GM19238 (cell line): ENCODE results near the gene ZFYVE21.
"Not testable (repeated sequence)": the region's sequence is repeated elsewhere in the genome, so short reads cannot be mapped to it uniquely, and the experiment has no call there.

Experiments
- DNase-seq: peaks from one replicate; pipeline ENCODE4 v3.0.0; 2011; ENCODE audit warnings: low spot score; ENCODE audit not compliant: insufficient read length

ZFYVE21 gene

DNA sequence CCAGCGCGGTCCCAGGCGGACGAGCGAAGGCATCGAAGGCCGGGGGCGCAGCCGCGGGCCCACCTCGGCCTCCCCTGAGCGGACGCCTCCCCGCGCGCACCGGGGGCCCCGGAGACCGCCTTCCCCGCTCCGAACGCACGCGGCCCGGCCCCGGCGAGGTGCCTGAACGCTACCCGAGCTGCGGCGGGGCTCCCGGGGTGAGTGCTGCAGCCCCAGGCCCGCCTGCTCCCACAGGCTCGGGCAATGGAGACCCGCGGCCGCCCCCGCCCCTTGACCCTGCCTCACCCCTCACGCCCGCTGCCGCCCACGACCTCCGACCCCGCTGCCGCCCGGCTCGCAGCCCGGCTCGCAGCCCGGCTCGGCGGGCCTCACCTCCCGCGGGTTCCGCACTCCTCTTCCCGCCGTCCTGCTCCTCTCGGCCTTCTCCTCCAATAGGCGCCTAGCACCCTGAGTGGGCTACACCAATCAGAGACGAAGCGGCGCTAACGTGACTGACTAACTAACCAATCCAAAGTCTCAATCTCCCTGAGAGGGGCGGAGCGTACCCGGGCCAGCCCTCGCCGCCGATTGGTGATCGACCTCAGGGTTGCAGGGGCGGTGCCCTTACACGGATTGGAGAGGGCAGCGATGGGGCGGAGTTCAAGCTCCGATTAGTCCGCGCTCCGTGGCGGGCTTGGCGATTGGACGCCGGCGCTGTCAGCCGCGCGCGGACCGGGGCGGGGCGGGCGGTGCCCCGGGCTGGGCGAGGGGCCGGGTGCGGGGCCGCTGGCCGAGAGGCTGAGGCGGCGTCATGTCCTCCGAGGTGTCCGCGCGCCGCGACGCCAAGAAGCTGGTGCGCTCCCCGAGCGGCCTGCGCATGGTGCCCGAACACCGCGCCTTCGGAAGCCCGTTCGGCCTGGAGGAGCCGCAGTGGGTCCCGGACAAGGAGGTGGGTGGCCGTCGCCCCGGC is at the start of gene ZFYVE21, which contains the start of gene XRCC3:
Gene ZFYVE21 (plus strand): TSS at position 759 of the 949 bp plus-strand sequence. CDS start 32 bp downstream, at position 791.
Gene XRCC3 (minus strand): TSS at position 400 of the 949 bp plus-strand sequence. CDS start 4,364 bp downstream, outside the sequence.
- peak; percentile 100 for DNase-seq

DNA sequence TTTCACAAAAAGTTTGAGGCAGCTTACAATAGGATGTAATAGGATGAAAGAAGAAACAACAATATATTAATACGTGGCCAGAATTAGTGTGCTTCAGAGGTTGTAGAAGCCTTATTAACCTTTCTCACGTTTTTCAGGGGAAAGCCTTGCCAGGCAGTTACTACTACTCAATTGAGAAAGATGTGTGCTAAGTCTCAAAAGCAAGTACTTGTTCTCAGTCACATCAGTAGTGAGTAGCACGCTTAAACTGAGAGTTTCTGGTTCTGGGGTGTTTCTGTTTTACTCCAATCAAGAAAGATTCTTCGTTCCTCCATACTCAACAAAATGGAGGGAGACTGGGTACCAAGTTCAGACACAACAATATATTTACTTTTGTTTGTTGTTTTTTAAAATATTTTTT is 47.9 kb upstream of the ZFYVE21 start:
- DNase-seq: no peak

GRCh38 chr14:103668117-103668516 is 47.5 kb upstream of the ZFYVE21 start:
- DNase-seq: no peak

DNA sequence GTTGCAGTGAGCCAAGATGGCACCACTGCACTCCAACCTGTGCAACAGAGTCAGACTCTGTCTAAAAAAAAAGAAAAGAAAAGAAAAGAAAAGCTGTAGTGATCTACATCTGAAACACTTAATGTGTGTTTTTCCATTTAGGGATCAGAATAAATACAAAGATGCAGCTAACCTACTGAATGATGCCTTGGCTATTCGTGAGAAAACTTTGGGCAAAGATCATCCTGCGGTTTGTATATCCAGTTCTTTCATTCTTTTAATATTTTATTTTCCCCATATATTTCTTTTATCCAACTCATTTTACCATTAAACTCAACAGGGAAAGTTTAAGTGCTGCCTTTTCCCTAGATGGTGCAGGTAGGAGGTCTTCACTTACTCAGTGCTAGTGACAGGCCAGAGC is 46.2 kb upstream of the ZFYVE21 start:
- DNase-seq: no peak

DNA sequence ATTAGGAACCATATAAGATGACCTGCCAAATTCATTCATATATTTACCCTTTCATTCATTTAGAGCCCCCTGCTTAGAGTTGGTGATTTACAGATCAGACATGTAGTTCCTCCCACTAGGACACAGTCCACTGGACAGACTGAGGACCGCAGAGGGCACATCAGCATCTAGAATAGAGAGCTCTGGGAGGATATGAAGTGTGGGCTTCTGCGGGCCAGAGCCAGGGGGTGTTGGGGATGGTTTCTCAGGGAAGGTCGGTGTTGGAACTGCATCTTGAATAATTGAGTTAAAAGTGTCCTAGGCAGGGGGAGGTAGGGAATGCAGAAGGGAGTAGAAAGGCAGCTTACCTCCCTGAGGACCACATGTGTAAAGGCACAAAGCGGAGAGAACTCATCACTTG is 43.7 kb upstream of the ZFYVE21 start:
- no peak for DNase-seq

- no peak for DNase-seq
These were observed 39.7 kb upstream of the ZFYVE21 start for GRCh38 chr14:103675957-103676356.

DNA sequence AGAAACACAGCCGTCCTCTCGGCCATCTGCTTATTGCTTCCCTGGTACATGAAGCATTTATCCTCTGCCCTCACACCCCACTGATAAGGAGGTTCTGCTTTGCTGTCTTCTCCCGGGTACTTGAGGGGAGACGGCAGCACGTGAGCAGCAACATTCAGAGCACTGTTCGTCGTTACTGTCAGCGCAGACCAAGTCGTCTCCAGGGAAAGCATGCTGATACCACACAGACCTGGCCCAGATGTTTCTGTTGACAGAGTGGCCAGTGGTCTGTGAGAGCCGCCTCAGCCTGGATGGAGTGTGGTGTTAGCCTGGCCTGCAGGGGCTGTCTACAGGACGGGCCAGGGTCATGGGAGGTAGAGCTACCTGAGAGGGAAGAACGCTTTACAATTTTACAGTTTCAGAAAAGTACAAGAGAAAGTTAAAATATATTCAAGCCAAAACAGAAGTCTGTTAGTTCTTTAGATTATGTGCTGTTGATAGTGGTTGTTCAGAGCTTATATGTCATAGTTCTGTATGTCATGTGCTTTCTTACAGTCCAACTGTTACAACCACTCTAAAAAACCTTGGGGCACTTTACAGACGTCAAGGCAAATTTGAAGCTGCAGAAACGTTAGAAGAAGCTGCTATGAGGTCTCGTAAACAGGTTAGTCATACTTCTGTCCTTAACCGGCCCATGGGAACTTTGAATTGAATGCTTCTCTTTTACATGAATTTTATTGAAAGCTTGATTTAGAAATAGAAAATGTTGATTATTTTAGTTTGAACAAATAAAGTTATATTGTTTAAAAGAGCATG is 38.5 kb upstream of the ZFYVE21 start:
- DNase-seq: no peak

DNA sequence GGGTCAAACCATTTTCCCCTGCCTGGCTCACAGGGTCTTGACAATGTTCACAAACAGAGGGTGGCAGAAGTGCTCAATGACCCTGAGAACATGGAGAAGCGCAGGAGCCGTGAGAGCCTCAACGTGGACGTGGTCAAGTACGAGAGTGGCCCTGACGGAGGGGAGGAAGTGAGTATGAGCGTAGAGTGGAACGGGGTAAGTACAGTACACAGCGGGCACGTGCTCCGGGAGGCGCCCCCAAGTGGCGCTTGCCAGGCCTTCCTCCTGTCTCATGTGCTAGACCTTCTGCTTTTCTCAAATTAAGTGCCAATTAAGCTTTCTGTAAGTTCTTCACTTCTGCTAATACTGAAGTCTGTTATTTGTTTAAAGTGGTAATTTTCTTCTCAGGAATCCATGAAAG is 36.3 kb upstream of the ZFYVE21 start:
- DNase-seq: peak; percentile 74

DNA sequence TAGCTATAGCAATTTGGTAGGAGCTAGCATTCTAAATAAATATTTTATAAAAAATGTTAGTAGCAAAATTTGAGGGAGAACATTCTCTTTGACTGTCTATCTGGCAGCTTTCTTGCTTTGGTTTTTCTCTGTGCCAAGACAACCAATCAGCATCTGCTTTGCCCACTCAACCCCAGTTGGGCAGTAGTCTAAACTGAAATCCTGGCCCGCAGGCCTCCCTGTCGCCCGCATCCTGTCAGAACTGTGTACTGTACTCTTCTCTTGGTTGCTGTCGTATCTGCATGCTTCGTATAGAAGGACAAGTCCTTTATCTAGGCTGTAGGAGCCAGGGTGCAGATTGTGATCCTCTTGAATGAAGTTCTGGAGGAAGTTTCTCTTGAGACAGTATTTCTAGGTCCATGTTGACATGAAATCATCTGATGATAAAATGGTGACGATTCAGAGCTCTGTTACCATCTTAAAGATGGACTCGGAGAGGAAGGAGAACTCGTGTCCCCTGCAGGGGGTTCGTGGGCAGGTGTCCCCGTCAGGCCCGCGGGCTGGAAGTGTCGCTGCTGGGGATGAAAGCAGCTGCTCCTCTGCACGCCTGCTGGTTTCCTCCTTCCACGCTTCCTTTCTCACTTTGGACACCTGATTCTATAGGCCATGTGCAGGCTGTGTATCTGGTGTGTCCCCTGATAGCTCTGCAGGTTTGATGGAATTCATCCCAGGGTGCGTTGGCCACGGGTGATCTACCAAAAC is 34.9 kb upstream of the ZFYVE21 start:
- DNase-seq: no peak

DNA sequence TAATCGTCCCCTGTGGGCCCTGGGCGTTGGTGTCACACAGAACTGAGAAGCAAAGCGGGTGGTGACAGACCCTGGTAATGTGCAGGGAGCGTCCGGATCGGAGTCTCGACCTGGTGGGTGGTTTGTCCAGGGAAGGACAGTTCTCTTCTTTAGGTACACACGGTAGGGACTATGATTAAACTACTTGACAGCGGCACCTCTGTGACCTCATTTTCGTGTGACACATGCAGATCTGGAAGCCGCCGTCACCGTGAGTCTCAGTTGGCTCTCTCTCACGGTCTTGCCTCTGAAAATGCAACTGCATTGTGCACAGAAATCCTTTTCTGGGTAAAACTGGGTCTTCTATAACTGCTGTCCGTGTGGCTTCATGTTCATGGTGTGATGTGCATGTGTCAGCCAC is 32.5 kb upstream of the ZFYVE21 start:
- DNase-seq: no peak

DNA sequence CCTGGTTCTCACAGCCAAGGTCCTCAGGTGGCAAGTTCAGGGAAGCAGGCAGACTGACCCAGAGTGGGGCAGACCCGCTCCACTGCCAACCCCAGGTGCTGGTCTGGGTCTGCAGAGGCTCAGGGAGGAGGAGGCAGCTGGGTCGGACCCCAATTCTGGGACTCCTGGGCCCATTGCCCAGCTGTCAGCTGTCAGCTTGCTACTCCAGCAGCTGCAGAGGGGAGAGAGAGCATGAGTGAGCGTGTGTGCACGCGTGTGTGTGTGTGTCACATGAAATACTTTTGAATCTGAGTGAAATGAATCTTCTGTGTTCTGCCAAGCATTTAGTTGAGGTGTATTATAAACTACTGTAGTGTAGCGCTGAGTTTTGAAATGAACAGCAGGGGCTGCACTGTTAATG is 31.1 kb upstream of the ZFYVE21 start:
- DNase-seq: no peak

- no peak for DNase-seq
These were observed 30.7 kb upstream of the ZFYVE21 start for GRCh38 chr14:103684871-103685270.

DNA sequence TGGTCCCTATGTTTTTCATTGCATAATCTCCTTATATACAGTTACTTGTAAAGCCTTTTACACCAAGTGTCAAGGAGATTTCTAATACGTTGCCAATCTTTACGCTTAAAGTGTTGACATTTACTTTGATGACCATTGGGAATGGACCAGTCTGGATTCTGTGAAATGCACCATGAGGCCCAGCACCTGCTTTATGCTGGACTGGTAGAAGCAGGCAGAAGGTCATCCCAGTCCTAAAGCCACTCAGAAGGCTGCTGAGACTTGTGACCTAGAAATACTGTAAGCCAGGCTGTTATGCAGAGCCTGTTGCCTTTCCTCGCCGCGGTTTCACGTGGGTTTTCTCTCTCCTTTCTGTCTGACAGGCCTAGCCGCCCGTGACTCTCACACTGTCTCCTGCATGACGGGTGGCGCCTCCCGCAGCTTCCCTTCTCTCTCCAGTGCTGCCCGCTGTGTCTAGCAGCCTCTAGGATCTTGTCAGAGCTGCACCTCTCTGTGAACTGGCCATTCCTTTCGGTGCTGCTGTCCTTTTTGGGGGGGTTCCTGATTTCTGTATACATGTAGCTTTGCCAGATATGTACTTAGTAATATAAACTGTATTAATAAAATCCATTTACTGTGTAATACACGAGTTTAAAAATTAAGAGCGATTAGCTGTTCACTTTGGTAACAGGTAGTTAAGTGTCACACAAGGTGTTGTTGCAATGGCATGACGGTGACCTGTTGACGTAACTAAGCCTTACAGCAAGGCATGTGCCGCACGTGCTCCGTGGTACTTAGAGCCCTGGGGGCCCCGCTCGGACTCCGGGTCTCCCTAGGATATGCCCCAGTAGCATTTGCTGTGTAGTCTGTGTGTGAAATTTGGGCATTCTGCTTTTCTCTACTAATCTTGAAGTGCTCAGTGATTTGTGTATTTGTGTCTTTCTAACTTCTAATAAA is 30.1 kb upstream of the ZFYVE21 start:
- no peak for DNase-seq

- DNase-seq: no peak
These were observed 28.7 kb upstream of the ZFYVE21 start for GRCh38 chr14:103686831-103687485.

- DNase-seq: no peak
These were observed 27.9 kb upstream of the ZFYVE21 start for GRCh38 chr14:103687712-103688111.

GRCh38 chr14:103688441-103688840 is 27.2 kb upstream of the ZFYVE21 start:
- DNase-seq: no peak

DNA sequence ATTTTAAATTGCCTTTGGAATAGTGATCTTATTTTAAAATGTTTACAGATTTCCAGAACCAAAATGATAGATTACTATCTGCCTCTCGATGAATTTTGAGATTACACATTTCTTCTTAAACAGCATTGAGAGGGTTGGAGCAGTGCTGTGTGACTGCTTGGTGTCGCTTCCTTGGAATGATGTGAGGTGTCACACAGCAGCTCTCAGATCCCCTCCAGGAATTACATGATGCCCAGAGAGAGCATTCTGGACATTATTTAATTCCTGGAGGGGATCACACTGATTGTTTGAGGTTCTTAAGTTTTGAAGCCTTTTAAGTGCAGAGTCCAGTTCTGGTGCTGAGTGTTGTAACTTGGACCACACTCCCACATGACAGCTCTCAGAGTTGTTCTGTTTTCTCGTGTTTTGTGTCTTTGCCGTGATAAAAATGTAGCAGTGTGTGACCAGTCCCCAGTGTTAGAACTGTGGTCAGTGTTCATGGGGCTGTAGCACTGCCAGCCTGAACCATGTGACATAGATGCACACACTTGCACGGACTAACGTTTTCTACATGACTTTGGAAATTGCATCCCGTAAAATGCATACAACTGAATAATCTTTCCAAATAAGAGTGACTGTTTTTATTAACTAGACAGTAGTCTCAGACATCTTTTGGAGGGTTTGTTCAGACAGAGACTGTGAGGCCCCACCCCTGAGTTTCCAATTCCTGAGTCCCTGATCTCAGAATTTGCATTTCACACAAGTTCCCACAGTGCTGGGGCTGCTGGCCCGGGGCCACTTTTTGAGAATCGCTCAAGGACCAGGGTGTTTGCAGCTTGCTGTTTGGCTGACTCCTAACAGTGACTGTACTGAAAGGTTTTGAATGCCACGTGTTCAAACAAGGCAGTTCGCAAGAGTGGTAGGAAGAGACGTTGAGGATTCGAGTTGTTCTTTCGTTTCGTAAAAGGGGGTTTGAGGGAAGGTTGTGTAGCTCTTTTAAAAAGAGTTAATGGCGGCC is 26.4 kb upstream of the ZFYVE21 start:
- peak; percentile 67 for DNase-seq

DNA sequence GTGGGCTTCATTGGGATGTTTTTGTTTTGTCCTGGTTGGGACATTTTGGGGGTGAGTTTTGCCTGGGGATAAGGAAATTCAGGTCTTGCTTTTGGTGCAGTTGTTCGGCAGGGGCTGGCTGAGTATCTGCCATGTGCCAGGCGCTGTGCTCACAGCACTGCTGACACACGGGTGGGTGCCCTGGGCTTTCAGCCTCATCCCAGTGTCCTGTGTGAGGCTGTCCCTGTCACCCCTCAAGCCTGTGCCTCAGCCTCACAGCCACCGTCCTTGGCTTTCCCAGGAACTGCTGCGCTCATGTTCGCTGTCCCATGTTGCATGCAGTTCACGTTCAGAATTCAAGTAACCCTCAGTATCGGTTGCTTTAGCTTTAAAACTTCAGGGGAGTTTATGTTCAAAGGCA is 25.3 kb upstream of the ZFYVE21 start:
- no peak for DNase-seq

DNA sequence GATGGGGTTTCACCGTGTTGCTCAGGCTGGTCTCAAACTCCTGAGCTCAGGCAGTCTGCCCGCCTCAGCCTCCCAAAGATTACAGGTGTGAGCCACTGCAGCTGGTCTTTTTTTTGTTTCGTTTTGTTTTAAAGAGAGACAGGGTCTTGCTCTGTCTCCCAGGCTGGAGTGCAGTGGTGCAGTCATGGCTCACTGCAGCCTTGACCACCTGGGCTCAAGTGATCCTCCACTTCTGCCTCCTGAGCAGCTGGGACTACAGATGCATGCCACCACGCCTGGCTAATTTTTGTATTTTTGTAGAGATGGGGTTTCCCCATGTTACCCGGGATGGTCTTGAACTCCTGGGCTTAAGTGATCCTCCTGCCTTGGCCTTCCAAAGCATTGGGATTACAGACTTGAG is 24.0 kb upstream of the ZFYVE21 start:
- DNase-seq: not testable (repeated sequence)
